Activated CD4-positive, CD25-positive, alpha-beta regulatory T cell (primary cell): Measurements from ENCODE around the gene PPP1R26.

Experiments
- DNase-seq, 4 experiments: peaks; one replicate each; lab custom pipeline; 2025; lab: John Stamatoyannopoulos, UW

Gene PPP1R26

GRCh38 chr9:135461936-135462335 lies 17.6 kb upstream of the PPP1R26 start:
- DNase-seq, result no peak

- no peak for DNase-seq
Observed at GRCh38 chr9:135463140-135463539, 16.4 kb upstream of the PPP1R26 start.

GRCh38 chr9:135464181-135464580 lies 15.4 kb upstream of the PPP1R26 start:
- DNase-seq, result no peak

GRCh38 chr9:135468854-135469521 lies 10.6 kb upstream of the PPP1R26 start:
- DNase-seq, result no peak

GRCh38 chr9:135471791-135472640 lies 7.6 kb upstream of the PPP1R26 start:
- DNase-seq, result no peak

GRCh38 chr9:135473972-135474543 lies 5.5 kb upstream of the PPP1R26 start:
- DNase-seq, result no peak

GRCh38 chr9:135474915-135475314 lies 4.7 kb upstream of the PPP1R26 start:
- no peak for DNase-seq

GRCh38 chr9:135476561-135477355 lies 2.8 kb upstream of the PPP1R26 start:
- DNase-seq, result no peak

- no peak for DNase-seq
Observed at GRCh38 chr9:135478191-135478590, 1.4 kb upstream of the PPP1R26 start.

DNA sequence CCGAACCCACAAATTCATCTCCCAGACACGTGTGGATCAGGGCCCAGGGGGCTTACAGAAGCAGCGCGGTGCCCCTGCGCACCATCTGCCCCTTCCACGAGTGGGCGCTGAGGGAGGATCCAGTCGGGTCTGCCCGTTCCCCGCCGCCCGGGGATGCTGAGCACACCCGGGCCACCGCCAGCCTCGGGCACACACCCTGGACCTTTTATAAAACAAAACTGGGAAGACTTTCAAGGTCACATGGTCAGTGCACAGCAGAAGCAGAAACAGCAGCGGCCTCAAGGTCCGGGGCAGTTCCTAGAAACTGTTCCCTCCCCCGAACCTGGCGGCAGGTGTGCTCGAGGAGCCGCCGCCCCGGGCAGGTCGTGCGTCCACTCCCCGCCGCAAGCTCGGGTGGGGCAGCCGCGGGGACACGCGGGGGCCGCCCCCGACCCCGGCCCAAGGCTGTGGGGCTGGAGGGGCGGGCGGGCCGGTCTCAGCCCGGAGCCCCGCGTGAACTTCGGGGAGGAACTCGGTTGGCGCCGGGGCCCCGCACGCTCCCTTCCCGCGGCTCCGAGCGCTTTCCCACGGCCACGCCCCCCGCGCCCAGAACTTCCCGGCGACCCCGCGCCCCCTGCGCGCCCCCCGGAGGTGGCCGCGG lies 633 bp upstream of the PPP1R26 start:
- DNase-seq, result no peak

DNA sequence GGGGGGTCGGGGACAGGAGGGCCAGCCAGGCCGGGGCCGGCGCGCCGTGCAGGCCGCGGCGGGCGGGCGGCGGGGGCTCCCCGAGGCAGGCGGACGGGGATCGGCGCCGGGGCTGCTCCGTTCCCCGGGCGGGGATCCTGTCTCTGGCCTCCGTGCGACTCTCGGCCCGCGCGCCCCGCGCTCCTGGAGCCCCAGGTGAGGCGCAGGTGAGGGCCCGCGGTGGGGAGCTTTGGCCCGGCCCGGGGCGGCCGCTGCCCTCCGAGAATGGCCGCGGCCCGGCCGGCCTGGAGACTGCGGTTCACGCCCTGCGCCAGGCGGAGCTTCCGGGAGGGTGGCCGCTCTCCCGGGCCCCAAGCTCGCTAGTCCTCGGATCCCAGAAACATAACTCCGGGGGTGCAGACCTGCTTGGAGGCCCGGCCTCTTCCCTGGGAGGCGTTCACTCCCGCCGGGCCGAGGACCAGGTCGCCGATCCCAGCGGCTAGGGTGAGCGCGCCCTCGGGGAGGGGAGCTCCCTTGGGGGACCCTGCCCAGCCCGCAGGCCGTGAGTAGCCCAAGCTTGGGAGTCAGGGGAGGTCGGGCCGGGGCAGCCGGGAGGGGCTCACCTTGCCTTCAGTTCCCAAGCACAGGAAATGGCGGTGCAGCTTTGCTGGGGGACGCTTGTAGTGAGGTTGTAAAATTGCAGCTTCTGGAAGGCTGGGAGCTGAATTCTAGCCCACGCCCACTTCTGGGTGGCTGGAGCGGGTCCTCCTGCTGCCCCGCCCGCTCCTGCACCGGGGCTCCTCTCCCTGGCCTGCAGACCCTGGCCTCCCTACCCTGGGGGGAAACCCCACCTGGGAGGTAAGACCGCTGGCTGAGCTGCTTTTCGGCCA lies 723 bp downstream of the PPP1R26 start:
- DNase-seq, result no peak

- DNase-seq, result no peak
Observed at GRCh38 chr9:135480940-135481310, 1.3 kb downstream of the PPP1R26 start.

DNA sequence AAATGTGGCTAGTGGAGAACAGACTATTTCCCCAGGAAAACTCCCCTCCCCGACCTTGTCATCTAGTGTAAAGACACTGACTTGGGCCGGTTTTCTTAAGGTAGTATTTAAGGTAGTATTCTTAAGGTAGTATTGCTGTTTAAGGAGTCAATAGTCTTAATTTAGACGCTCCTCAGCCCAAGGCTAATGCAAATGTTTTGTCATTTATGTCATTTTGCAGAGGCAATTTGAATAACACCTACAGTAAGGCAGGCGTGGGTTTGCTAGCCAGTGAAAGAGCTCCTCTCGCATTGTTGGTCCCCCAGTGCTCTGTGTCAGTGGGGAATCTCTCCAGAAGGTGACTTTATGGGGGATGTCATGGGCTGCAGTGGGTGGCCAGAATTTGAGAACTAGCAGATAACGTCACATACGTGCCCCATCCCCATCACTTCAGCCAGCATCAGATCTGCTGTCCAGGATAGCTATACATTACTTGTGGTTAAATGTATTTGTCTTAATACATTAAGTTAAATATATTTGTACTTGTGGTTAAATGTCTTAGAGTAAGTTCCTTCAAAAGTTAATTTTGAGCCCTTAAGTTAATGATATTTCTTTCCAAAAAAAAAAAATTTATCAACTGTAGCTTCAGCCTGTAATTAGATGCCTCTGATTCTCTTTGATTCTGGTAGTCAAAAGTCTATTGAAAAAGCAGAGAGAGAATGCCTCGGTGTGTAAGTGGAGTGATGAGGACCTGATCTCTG lies 2.6 kb downstream of the PPP1R26 start:
- no peak for DNase-seq

GRCh38 chr9:135484460-135485277 lies 5.1 kb downstream of the PPP1R26 start:
- DNase-seq, result no peak

- no peak for DNase-seq
Observed at GRCh38 chr9:135485385-135485784, 5.8 kb downstream of the PPP1R26 start.

DNA sequence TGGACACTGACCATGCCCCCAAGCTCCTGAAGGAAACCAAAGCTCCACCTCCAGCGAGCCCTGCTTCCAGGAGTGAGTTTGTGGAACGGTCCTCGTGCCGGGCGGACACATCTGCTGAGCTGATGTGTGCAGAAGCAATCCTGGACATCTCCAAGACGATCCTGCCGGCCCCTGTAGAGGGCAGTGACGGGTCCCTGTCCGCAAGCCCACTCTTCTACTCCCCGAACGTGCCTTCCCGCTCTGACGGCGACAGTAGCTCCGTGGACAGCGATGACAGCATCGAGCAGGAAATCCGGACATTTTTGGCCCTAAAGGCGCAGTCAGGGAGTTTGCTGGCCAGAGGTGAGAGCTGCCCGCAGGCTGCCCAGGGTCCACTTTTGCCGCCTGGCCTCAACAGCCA lies 6.2 kb downstream of the PPP1R26 start:
- no peak for DNase-seq

- no peak for DNase-seq
Observed at GRCh38 chr9:135486267-135487065, 6.9 kb downstream of the PPP1R26 start.

DNA sequence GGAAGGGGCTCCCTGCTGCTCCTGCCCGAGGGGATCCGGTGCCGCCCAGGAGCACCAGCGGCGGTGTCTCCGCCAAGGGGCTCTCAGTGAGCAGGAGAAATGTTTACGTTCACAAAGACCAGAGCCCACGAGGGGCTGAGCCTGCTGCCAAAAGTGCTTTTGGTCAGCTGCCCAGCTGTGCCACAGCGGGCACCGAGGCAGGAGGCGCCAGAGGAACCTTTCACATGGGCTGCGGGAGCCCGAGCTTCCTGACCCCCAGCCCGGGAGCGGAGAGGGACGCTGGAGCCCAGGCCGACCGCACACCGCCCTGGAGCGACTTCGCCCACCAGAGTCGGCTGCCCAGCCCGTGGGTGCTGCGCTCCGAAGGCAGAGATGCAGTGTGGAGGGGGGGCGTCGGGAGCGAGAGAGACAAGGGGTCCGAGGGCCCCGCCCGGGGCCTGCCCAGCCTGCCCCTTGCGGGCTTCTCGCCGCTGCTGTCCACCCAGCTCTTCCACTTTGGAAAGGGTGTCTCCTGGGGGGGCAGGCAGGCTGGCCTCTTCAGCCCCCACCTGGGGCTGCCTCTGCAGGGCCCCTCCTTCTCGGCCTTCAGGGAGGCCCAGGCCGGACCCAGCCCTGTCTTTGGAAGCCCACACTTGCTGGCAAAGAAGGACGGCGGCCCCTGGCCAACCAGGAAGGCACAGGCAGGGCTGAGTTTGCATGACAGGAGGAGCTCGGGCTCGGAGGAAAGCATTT lies 7.9 kb downstream of the PPP1R26 start:
- no peak for DNase-seq
